Measurements from ENCODE around the gene EHBP1L1.

DNA sequence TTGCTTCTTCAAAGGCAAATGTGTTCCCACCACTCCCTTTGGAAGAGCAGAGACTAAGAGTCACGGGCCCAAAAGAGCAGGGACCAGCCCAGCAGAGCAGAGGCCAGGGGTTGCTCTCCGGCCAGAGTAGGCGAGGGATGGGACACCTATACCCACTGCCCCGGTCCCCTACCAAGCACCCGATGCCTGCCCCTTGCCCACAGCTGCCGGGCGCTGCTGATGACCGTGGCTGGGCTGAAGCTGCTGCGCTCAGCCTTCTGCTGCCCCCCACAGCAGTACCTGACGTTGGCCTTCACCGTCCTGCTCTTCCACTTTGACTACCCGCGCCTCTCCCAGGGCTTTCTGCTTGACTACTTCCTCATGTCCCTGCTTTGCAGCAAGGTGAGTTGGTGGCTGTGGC lies 51.3 kb downstream of the EHBP1L1 start:
- TF ChIP-seq POLR2AphosphoS5 (IDR thresholded peaks at IDR 0.05; ENCODE audit: low read depth, low read length) = no peak
- no peak for TF ChIP-seq POLR2A (IDR thresholded peaks at IDR 0.05; ENCODE audit: low read depth, low read length)
- TF ChIP-seq TAF1 (IDR thresholded peaks at IDR 0.05; ENCODE audit: low read depth, low read length) = no peak

Data from GM12891 (cell line).